Dendritic cell treated with granulocyte-macrophage colony-stimulating factor and Interleukin-4, amounts not matched to agents 40 ng/mL and 50 ng/mL, for 4 days (primary cell): ENCODE measurements around the gene LSP1.

Experiments used
- H3K27ac Mint-ChIP-seq: one replicate; pipeline ENCODE4 v1.8.0; 2022; ENCODE audit warnings: mild to moderate bottlenecking, mixed read lengths
- H3K27me3 Mint-ChIP-seq: one replicate; pipeline ENCODE4 v1.8.0; 2022; ENCODE audit warnings: mild to moderate bottlenecking, mixed read lengths
- H3K36me3 Mint-ChIP-seq: one replicate; pipeline ENCODE4 v1.8.0; 2022; ENCODE audit warnings: low read depth, mixed read lengths
- H3K4me1 Mint-ChIP-seq: one replicate; pipeline ENCODE4 v1.8.0; 2022; ENCODE audit warnings: low read depth, mixed read lengths
- H3K4me3 Mint-ChIP-seq: one replicate; pipeline ENCODE4 v1.8.0; 2022; ENCODE audit warnings: mild to moderate bottlenecking, moderate library complexity, mixed read lengths
- H3K9me3 Mint-ChIP-seq: one replicate; pipeline ENCODE4 v1.8.0; 2022; ENCODE audit warnings: mixed read lengths
- intact Hi-C: fragments of 100-400 bp; cut with micrococcal nuclease; formaldehyde crosslinking; loops from one replicate; pipeline ENCODE4 v1.15.0; 2022

The LSP1 gene

GRCh38 chr11:1913271-1914060, 60.6 kb downstream of the LSP1 start:
- Mint-ChIP-seq H3K4me3 (no peak overlapping the region), H3K9me3 (no peaks in the 10 kb centered on the region), H3K4me1 (peaks cover 27% of the 10 kb centered on the region), H3K27me3 (peaks cover 18% of the 10 kb centered on the region), H3K36me3 (peaks cover 11% of the 10 kb centered on the region), H3K27ac (peak overlapping the region; percentile 65)
- intact Hi-C loops = loop anchor here (1.0 kb wide), 1 partner anchor 26 kb away; no protein-coding TSS in a partner anchor

- Mint-ChIP-seq H3K9me3 (no peaks in the 10 kb centered on the region), H3K4me3 (no peak overlapping the region), H3K27ac (no peak overlapping the region), H3K36me3 (peaks cover 11% of the 10 kb centered on the region), H3K4me1 (peaks cover 23% of the 10 kb centered on the region), H3K27me3 (peaks cover 22% of the 10 kb centered on the region)
- intact Hi-C loops = loop anchor here (5.0 kb wide), 1 partner anchor 78 kb away; the partner anchor contains the start of gene TNNI2
Measured at GRCh38 chr11:1915795-1916131, 62.9 kb downstream of the LSP1 start.

GRCh38 chr11:1916132-1916985, 63.5 kb downstream of the LSP1 start:
- Mint-ChIP-seq H3K4me1 (peaks cover 23% of the 10 kb centered on the region), H3K9me3 (no peaks in the 10 kb centered on the region), H3K36me3 (peaks cover 11% of the 10 kb centered on the region), H3K27me3 (peaks cover 25% of the 10 kb centered on the region), H3K4me3 (no peak overlapping the region), H3K27ac (no peak overlapping the region)
- intact Hi-C loops = loop anchor here (5.0 kb wide), 1 partner anchor 79 kb away; the partner anchor contains the start of gene TNNI2

GRCh38 chr11:1916986-1917522, 64.2 kb downstream of the LSP1 start:
- Mint-ChIP-seq H3K27ac (no peak overlapping the region), H3K4me1 (peaks cover 22% of the 10 kb centered on the region), H3K36me3 (peaks cover 11% of the 10 kb centered on the region), H3K4me3 (no peak overlapping the region), H3K9me3 (no peaks in the 10 kb centered on the region), H3K27me3 (peaks cover 30% of the 10 kb centered on the region)
- intact Hi-C loops = loop anchor here (5.0 kb wide), 1 partner anchor 80 kb away; the partner anchor contains the start of gene TNNI2

GRCh38 chr11:1917523-1918435, 64.9 kb downstream of the LSP1 start:
- Mint-ChIP-seq H3K27me3 (peaks cover 32% of the 10 kb centered on the region), H3K36me3 (peaks cover 11% of the 10 kb centered on the region), H3K9me3 (no peaks in the 10 kb centered on the region), H3K27ac (no peak overlapping the region), H3K4me1 (peaks cover 18% of the 10 kb centered on the region), H3K4me3 (no peak overlapping the region)
- intact Hi-C loops = loop anchor here (5.0 kb wide), 1 partner anchor 80 kb away; the partner anchor contains the start of gene TNNI2

- peaks cover 11% of the 10 kb centered on the region for H3K36me3 Mint-ChIP-seq
- H3K27ac Mint-ChIP-seq = no peak overlapping the region
Measured at GRCh38 chr11:1918436-1919315, 65.8 kb downstream of the LSP1 start.

GRCh38 chr11:1919391-1920127, 66.7 kb downstream of the LSP1 start, which contains the start of gene TNNT3:
TSS of gene TNNT3 (plus strand) at chr11:1919703. CDS start at chr11:1922875, 3,172 bp downstream.
- intact Hi-C loops = loop anchor here (5.0 kb wide), 1 partner anchor 82 kb away; the partner anchor contains the start of gene TNNI2
- no peaks in the 10 kb centered on the region for H3K9me3 Mint-ChIP-seq
- H3K4me1 Mint-ChIP-seq = peaks cover 10% of the 10 kb centered on the region
- peaks cover 11% of the 10 kb centered on the region for H3K36me3 Mint-ChIP-seq
- no peak within 1 kb of the TSS for H3K27ac Mint-ChIP-seq
- no peak within 1 kb of the TSS for H3K4me3 Mint-ChIP-seq
- H3K27me3 Mint-ChIP-seq = peaks cover 44% of the 10 kb centered on the region

More at GRCh38 chr11:1918436-1919315, 65.8 kb downstream of the LSP1 start:
- intact Hi-C loops = loop anchor here (5.0 kb wide), 1 partner anchor 81 kb away; the partner anchor contains the start of gene TNNI2
- Mint-ChIP-seq H3K4me3 (no peak overlapping the region), H3K9me3 (no peaks in the 10 kb centered on the region), H3K27me3 (peaks cover 38% of the 10 kb centered on the region), H3K4me1 (peaks cover 11% of the 10 kb centered on the region)

- Mint-ChIP-seq H3K4me1 (peaks cover 10% of the 10 kb centered on the region), H3K27me3 (peaks cover 41% of the 10 kb centered on the region), H3K9me3 (no peaks in the 10 kb centered on the region), H3K36me3 (peaks cover 11% of the 10 kb centered on the region), H3K27ac (no peak overlapping the region), H3K4me3 (no peak overlapping the region)
- intact Hi-C loops = no loop called here
Measured at GRCh38 chr11:1920128-1920908, 67.4 kb downstream of the LSP1 start.

GRCh38 chr11:1920909-1921573, 68.2 kb downstream of the LSP1 start:
- intact Hi-C loops = no loop called here
- Mint-ChIP-seq H3K27me3 (peaks cover 42% of the 10 kb centered on the region), H3K4me3 (no peak overlapping the region), H3K36me3 (peaks cover 5% of the 10 kb centered on the region), H3K9me3 (no peaks in the 10 kb centered on the region), H3K4me1 (peaks cover 5% of the 10 kb centered on the region), H3K27ac (no peak overlapping the region)

GRCh38 chr11:1921574-1922141, 68.8 kb downstream of the LSP1 start:
- H3K27me3 Mint-ChIP-seq = peaks cover 47% of the 10 kb centered on the region
- H3K4me3 Mint-ChIP-seq = no peak overlapping the region
- H3K4me1 Mint-ChIP-seq = peaks cover 10% of the 10 kb centered on the region
- intact Hi-C loops = no loop called here
- no peaks in the 10 kb centered on the region for H3K9me3 Mint-ChIP-seq
- no peak overlapping the region for H3K27ac Mint-ChIP-seq
- H3K36me3 Mint-ChIP-seq = no peaks in the 10 kb centered on the region
